ENCODE data around the gene MCM10.

DNA sequence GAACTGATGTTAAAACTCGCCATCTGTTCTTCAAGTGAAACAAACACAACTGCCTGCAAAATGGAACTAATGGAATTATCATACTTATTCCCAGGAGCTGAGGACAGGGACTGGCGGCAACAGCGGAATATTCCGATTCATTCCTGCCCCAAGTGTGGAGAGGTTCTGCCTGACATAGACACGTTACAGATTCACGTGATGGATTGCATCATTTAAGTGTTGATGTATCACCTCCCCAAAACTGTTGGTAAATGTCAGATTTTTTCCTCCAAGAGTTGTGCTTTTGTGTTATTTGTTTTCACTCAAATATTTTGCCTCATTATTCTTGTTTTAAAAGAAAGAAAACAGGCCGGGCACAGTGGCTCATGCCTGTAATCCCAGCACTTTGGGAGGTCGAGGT lies 24.7 kb upstream of the MCM10 start:
- TF ChIP-seq POLR2A (IDR thresholded peaks at IDR 0.05; ENCODE audit: low read length): no peak
- TF ChIP-seq GATA1 (IDR thresholded peaks at IDR 0.05; ENCODE audit: low read depth, low read length): no peak
